ENCODE measurements around the gene CDK10.

DNA sequence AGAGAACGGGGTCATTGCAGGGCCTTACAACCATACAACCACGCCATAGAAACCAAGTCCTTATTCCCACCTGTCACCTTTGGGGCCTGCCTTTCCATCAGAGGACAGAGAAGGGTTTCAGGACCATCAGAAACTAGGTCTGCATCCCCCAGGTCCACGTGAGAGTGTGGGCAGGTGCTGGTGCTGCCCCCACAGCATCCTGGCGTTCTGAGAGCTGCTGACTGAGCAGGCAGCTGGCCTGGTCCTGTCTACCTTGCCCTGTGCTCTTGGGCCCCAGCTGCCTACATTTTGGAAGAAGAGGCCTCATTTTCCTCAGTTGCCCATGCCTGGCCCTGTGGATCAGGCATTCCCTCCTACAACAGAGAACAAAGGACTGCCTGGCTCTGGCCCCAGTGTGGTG, 56.5 kb downstream of the CDK10 start:
- TF ChIP-seq, protein P1, sequence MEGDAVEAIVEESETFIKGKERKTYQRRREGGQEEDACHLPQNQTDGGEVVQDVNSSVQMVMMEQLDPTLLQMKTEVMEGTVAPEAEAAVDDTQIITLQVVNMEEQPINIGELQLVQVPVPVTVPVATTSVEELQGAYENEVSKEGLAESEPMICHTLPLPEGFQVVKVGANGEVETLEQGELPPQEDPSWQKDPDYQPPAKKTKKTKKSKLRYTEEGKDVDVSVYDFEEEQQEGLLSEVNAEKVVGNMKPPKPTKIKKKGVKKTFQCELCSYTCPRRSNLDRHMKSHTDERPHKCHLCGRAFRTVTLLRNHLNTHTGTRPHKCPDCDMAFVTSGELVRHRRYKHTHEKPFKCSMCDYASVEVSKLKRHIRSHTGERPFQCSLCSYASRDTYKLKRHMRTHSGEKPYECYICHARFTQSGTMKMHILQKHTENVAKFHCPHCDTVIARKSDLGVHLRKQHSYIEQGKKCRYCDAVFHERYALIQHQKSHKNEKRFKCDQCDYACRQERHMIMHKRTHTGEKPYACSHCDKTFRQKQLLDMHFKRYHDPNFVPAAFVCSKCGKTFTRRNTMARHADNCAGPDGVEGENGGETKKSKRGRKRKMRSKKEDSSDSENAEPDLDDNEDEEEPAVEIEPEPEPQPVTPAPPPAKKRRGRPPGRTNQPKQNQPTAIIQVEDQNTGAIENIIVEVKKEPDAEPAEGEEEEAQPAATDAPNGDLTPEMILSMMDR (IDR thresholded peaks at IDR 0.05) = no peak
- no peak for TF ChIP-seq EP300 (IDR thresholded peaks at IDR 0.05)

Measured in tibial nerve (tissue), 4 donors.